ENCODE data around the gene PPP2R5C. TPM values are rescaled to one million over a fixed set of nuclear protein-coding genes. Genes with fewer than 3 reads are reported as not detected.

The PPP2R5C gene
- total RNA-seq, 1 experiment from 2014 or later: 120 TPM

DNA sequence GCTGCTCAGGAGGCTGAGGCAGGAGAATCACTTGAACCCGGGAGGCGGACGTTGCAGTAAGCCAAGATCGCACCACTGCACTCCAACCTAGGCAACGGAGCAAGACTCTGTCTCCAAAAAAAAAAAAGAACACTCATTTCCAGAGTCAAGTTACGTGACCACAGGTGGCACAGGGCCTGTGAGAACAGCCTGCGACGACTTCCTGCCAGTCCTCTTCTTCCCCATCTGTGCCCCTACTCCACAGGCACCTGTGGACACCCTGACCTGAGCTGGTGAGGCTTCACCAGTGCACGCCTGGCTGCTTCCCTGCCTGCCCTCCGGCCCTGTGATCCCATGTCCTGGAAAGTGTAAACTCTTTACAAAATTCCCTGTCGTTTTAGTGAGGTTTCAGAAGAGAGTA, 77.7 kb downstream of the PPP2R5C start:
- intact Hi-C loops (cut with micrococcal nuclease; ENCODE audit: unreplicated experiment): no loop called here
- Mint-ChIP-seq H3K4me1 (ENCODE audit: low read depth, unreplicated experiment) (no peaks in the 10 kb centered on the region), H3K27me3 (ENCODE audit: unreplicated experiment) (no peaks in the 10 kb centered on the region), H3K36me3 (ENCODE audit: insufficient read depth, unreplicated experiment) (peaks cover 5% of the 10 kb centered on the region), H3K27ac (ENCODE audit: unreplicated experiment) (no peak overlapping the region), H3K9me3 (ENCODE audit: low read depth, unreplicated experiment) (no peaks in the 10 kb centered on the region), H3K4me3 (ENCODE audit: low read depth, unreplicated experiment) (no peak overlapping the region)
- BruUV-seq (replicated peaks): no TSS peak
- DNase-seq: no peak
- TF ChIP-seq, protein P1, sequence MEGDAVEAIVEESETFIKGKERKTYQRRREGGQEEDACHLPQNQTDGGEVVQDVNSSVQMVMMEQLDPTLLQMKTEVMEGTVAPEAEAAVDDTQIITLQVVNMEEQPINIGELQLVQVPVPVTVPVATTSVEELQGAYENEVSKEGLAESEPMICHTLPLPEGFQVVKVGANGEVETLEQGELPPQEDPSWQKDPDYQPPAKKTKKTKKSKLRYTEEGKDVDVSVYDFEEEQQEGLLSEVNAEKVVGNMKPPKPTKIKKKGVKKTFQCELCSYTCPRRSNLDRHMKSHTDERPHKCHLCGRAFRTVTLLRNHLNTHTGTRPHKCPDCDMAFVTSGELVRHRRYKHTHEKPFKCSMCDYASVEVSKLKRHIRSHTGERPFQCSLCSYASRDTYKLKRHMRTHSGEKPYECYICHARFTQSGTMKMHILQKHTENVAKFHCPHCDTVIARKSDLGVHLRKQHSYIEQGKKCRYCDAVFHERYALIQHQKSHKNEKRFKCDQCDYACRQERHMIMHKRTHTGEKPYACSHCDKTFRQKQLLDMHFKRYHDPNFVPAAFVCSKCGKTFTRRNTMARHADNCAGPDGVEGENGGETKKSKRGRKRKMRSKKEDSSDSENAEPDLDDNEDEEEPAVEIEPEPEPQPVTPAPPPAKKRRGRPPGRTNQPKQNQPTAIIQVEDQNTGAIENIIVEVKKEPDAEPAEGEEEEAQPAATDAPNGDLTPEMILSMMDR (IDR thresholded peaks at IDR 0.05; ENCODE audit: unreplicated experiment): no peak
- CTCF ChIA-PET: no interaction called here

DNA sequence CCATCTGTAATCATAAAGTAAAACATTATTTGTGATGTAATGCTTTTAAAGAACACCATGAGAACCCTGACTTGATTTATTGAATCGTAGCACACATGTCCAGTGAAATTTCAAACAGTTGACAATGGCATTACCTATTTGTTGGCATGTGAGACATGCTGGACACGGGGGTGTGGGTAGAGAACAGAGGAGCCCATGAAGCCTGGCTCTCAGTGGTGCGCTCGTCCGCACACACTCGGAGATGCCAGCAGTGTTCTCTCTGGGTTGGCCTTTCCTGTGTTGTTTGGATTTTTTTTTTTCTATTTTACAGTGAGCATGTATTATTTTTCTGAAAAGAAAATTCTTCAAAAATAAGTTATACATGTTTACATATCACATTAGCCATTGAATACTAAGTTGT, 78.2 kb downstream of the PPP2R5C start:
- no peak overlapping the region for H3K27ac Mint-ChIP-seq (ENCODE audit: unreplicated experiment)
- no peaks in the 10 kb centered on the region for H3K4me1 Mint-ChIP-seq (ENCODE audit: low read depth, unreplicated experiment)
- no peaks in the 10 kb centered on the region for H3K27me3 Mint-ChIP-seq (ENCODE audit: unreplicated experiment)
- no peak for DNase-seq
- CTCF ChIA-PET: no interaction called here
- BruUV-seq (replicated peaks): no TSS peak
- peaks cover 5% of the 10 kb centered on the region for H3K36me3 Mint-ChIP-seq (ENCODE audit: insufficient read depth, unreplicated experiment)
- H3K4me3 Mint-ChIP-seq (ENCODE audit: low read depth, unreplicated experiment): no peak overlapping the region
- no peaks in the 10 kb centered on the region for H3K9me3 Mint-ChIP-seq (ENCODE audit: low read depth, unreplicated experiment)
- intact Hi-C loops (cut with micrococcal nuclease; ENCODE audit: unreplicated experiment): loop anchor here (5.0 kb wide), 1 partner anchor 67 kb away; no protein-coding TSS in a partner anchor
- TF ChIP-seq, protein P1 (IDR thresholded peaks at IDR 0.05; ENCODE audit: unreplicated experiment): no peak

DNA sequence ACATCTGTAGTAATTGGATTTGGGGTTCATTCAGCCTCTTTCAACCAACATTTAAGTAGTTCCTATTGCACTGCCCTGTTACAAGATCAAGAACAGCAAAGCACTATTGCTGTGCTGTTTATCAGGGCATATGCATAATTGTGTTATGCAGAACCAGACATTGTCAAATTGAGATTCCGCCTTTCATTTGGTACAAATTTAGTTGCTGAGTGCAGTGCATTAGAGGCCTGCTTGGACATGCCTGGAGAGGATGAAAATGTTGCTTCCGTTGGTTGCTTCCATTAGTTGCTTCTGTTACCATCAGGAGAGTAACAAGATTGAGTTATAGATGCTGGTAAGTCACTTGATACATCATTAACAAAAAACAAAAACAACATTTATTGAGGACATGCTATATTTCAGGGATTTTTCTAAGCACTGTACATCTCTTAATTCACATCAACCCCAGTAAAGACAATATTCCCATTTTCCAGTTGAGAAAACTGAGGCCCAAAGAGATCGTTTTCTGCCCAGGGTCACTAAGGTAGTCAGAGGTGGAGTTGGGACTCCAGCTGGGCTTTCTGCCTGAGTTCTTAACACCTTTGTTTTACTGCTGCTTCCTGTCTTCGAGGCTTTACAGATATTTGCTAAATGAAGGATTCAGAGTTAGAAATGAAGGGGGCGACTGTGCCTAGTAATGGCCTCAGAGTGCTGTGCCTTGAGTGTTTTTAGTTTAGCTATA, 79.3 kb downstream of the PPP2R5C start:
- Mint-ChIP-seq H3K27ac (ENCODE audit: unreplicated experiment) (no peak overlapping the region), H3K9me3 (ENCODE audit: low read depth, unreplicated experiment) (no peaks in the 10 kb centered on the region), H3K36me3 (ENCODE audit: insufficient read depth, unreplicated experiment) (peaks cover 9% of the 10 kb centered on the region), H3K4me1 (ENCODE audit: low read depth, unreplicated experiment) (no peaks in the 10 kb centered on the region), H3K27me3 (ENCODE audit: unreplicated experiment) (no peaks in the 10 kb centered on the region), H3K4me3 (ENCODE audit: low read depth, unreplicated experiment) (no peak overlapping the region)
- no peak for DNase-seq
- intact Hi-C loops (cut with micrococcal nuclease; ENCODE audit: unreplicated experiment): loop anchor here (5.0 kb wide), 1 partner anchor 69 kb away; no protein-coding TSS in a partner anchor
- CTCF ChIA-PET: no interaction called here
- no TSS peak for BruUV-seq (replicated peaks)
- TF ChIP-seq, protein P1 (IDR thresholded peaks at IDR 0.05; ENCODE audit: unreplicated experiment): no peak

DNA sequence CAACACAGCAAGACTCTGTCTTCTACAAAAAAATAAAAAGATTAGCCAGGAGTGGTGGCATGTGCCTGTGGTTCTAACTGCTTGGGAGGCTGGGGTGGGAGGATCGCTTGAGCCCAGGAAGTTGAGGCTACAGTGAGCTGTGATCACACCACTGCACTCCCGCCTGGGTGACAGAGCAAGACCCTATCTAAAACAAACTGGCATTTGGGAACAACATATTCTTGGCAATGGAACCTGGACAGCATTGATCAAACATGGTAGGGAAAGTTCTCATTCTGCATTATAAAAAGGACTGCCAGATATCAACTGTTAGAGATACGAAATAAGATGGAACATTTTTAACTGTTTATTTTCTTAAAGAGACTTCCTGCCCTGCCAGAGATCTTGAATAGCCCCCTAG, 81.5 kb downstream of the PPP2R5C start:
- no TSS peak for BruUV-seq (replicated peaks)
- Mint-ChIP-seq H3K36me3 (ENCODE audit: insufficient read depth, unreplicated experiment) (peaks cover 9% of the 10 kb centered on the region), H3K27me3 (ENCODE audit: unreplicated experiment) (no peaks in the 10 kb centered on the region), H3K27ac (ENCODE audit: unreplicated experiment) (no peak overlapping the region), H3K4me1 (ENCODE audit: low read depth, unreplicated experiment) (no peaks in the 10 kb centered on the region), H3K4me3 (ENCODE audit: low read depth, unreplicated experiment) (no peak overlapping the region), H3K9me3 (ENCODE audit: low read depth, unreplicated experiment) (no peaks in the 10 kb centered on the region)
- DNase-seq: no peak
- intact Hi-C loops (cut with micrococcal nuclease; ENCODE audit: unreplicated experiment): loop anchor here (5.0 kb wide), 1 partner anchor 71 kb away; no protein-coding TSS in a partner anchor
- TF ChIP-seq, protein P1 (IDR thresholded peaks at IDR 0.05; ENCODE audit: unreplicated experiment): no peak
- CTCF ChIA-PET: no interaction called here
